ENCODE results near the gene GTF2H2C. TPM values are rescaled to one million over a fixed set of nuclear protein-coding genes. Genes with fewer than 3 reads are reported as not detected.

GTF2H2C gene
- total RNA-seq: 31.8 and 40.1 TPM in 2 replicates

GRCh38 chr5:69559908-69560330, at the start of gene GTF2H2C:
TSS of gene GTF2H2C (plus strand) at chr5:69560191. CDS start at chr5:69565133, 4,942 bp downstream.

Small RNA genes lying within 50 kb of the gene (small RNA-seq; reads per million reads assigned to genes)
- gene RNU6-724P: not detected

Other genes starting within 250 kb of the GTF2H2C start
- 3.2 and 4.2 TPM in 2 replicates for gene CCDC125, start 227.4 kb upstream of the GTF2H2C start, total RNA-seq
- 15.7 and 15.9 TPM in 2 replicates for gene AK6, start 190.7 kb upstream of the GTF2H2C start, total RNA-seq
- 62.5 and 63.3 TPM in 2 replicates for gene TAF9, start 190.7 kb upstream of the GTF2H2C start, total RNA-seq
- gene RAD17, start 190.4 kb upstream of the GTF2H2C start, total RNA-seq: 20.3 and 24.8 TPM in 2 replicates
- 2.9 and 3.3 TPM in 2 replicates for gene MARVELD2, start 145.1 kb upstream of the GTF2H2C start, total RNA-seq
- 0.49 and 0.81 TPM in 2 replicates for gene OCLN, start 67.4 kb upstream of the GTF2H2C start, total RNA-seq

Data from hair follicle dermal papilla cell (primary cell).